H1 (cell line): ENCODE results near the gene DSG4. TPM values are rescaled to one million over a fixed set of nuclear protein-coding genes. Genes with fewer than 3 reads are reported as not detected.
A peak's percentile ranks its signal among the peaks of the same experiment; 100 is the strongest.

Experiments
- CTCF ChIA-PET: fragments of 300-600 bp; sonication (Branson Sonifier 250); formaldehyde crosslinking; loops from one replicate; lab custom pipeline; 2021; ENCODE audit not compliant: partially characterized antibody; lab: Charles Lee
- POLR2A ChIA-PET: fragments of 300-600 bp; sonication (Branson Sonifier 250); formaldehyde crosslinking; loops from one replicate; lab custom pipeline; 2021; ENCODE audit warnings: inconsistent platforms; ENCODE audit not compliant: partially characterized antibody; lab: Charles Lee
- DNase-seq, 2 experiments: peaks; one replicate each; pipeline versions ENCODE4 v3.0.0 to v3.0.0-alpha.2; 2010 to 2022; ENCODE audit warnings: low spot score in 2 of 2, low read depth in 1 of 2, mixed read lengths in 1 of 2
- FAIRE-seq: peaks from 2 replicates; lab custom pipeline; 2011; peaks lifted over from hg19 to GRCh38; lab: Jason Lieb, UNC
- H2AFZ ChIP-seq: 2 replicates; pipeline ENCODE4 v1.8.1; 2012; ENCODE audit warnings: low read length, inconsistent platforms
- H2AK5ac ChIP-seq: 2 replicates; pipeline ENCODE4 v1.6.1; 2013; ENCODE audit warnings: low read depth, low read length
- H2BK120ac ChIP-seq: replicated peaks from 2 replicates; pipeline ENCODE3; 2013; ENCODE audit warnings: low read depth, low read length, inconsistent platforms
- H2BK12ac ChIP-seq: 2 replicates; pipeline ENCODE4 v1.6.1; 2013; ENCODE audit warnings: low read depth, low read length
- H2BK15ac ChIP-seq: 2 replicates; pipeline ENCODE4 v1.6.1; 2013; ENCODE audit warnings: low read length
- H2BK20ac ChIP-seq: 2 replicates; pipeline ENCODE4 v1.6.1; 2013; ENCODE audit warnings: low read length
- H2BK5ac ChIP-seq: 2 replicates; pipeline ENCODE4 v1.6.1; 2013; ENCODE audit warnings: low read depth, low read length
- H3K14ac ChIP-seq: 2 replicates; pipeline ENCODE4 v1.6.1; 2013; ENCODE audit warnings: inconsistent platforms; ENCODE audit not compliant: insufficient read length
- H3K18ac ChIP-seq: 2 replicates; pipeline ENCODE4 v1.6.1; 2013; ENCODE audit warnings: low read length; ENCODE audit errors: extremely low read depth
- H3K23ac ChIP-seq: 2 replicates; pipeline ENCODE4 v1.6.1; 2013; ENCODE audit warnings: inconsistent platforms; ENCODE audit not compliant: insufficient read length
- H3K23me2 ChIP-seq: 2 replicates; pipeline ENCODE4 v1.6.1; 2013; ENCODE audit warnings: low read depth, low read length
- H3K27ac ChIP-seq: 2 replicates; pipeline ENCODE4 v1.6.1; 2011; ENCODE audit warnings: low read depth, low read length, inconsistent platforms
- H3K27me3 ChIP-seq, 4 experiments: replicated peaks in 1 of 4; 1 replicate in 1 of 4; 2 replicates in 3 of 4; pipeline versions ENCODE4 v1.6.1 to v1.8.1; 2011 to 2013; ENCODE audit warnings: low read length in 3 of 4, mild to moderate bottlenecking in 3 of 4, inconsistent platforms in 2 of 4, mixed read lengths in 2 of 4, moderate library complexity in 1 of 4; ENCODE audit not compliant: control insufficient read depth in 3 of 4, insufficient read depth in 3 of 4; ENCODE audit errors: extremely low read depth in 1 of 4
- H3K36me3 ChIP-seq, 4 experiments: 2 replicates each; pipeline versions ENCODE4 v1.6.1 to v1.8.1; 2011 to 2013; ENCODE audit warnings: mild to moderate bottlenecking in 4 of 4, low read length in 3 of 4, moderate library complexity in 2 of 4, control low read depth in 1 of 4, inconsistent platforms in 1 of 4; ENCODE audit not compliant: insufficient read depth in 4 of 4, control insufficient read depth in 2 of 4
- H3K4ac ChIP-seq: replicated peaks from 2 replicates; pipeline ENCODE3; 2013; ENCODE audit warnings: low read length, low read depth, mixed read lengths, inconsistent platforms; ENCODE audit not compliant: insufficient read length
- H3K4me1 ChIP-seq, 4 experiments: replicated peaks in 1 of 4; 1 replicate in 1 of 4; 2 replicates in 3 of 4; pipeline versions ENCODE4 v1.6.1 to v1.8.1; 2011 to 2013; ENCODE audit warnings: low read length in 3 of 4, inconsistent platforms in 2 of 4, mixed read lengths in 1 of 4; ENCODE audit not compliant: insufficient read depth in 4 of 4, control insufficient read depth in 3 of 4
- H3K4me2 ChIP-seq, 2 experiments: 2 replicates each; pipeline versions ENCODE4 v1.6.1 to v1.8.1; 2011 to 2013; ENCODE audit warnings: low read depth in 2 of 2, low read length in 2 of 2, control low read depth in 1 of 2, inconsistent platforms in 1 of 2, mild to moderate bottlenecking in 1 of 2; ENCODE audit not compliant: insufficient read depth in 1 of 2
- H3K4me3 ChIP-seq, 4 experiments: fragments of 200-600, 300-600 bp in 1 of 4; sonication (generic), shearing (Covaris generic), sonication (Bioruptor Twin) in 1 of 4; 2 replicates each; pipeline versions ENCODE4 v1.5.1 to v1.8.1; 2011 to 2016; ENCODE audit warnings: low read length in 4 of 4, low read depth in 3 of 4, control low read depth in 2 of 4, inconsistent platforms in 2 of 4, mild to moderate bottlenecking in 2 of 4, mixed read lengths in 1 of 4, moderate library complexity in 1 of 4; ENCODE audit not compliant: insufficient read depth in 2 of 4; ENCODE audit errors: extremely low read depth in 1 of 4
- H3K56ac ChIP-seq: replicated peaks from 2 replicates; pipeline ENCODE3; 2013; ENCODE audit warnings: low read depth, mild to moderate bottlenecking, mixed read lengths, low read length, inconsistent platforms; ENCODE audit not compliant: insufficient read length
- H3K79me1 ChIP-seq: 2 replicates; pipeline ENCODE4 v1.6.1; 2013; ENCODE audit warnings: low read depth, low read length, control low read depth
- H3K79me2 ChIP-seq, 2 experiments: 2 replicates each; pipeline versions ENCODE4 v1.6.1 to v1.8.1; 2012 to 2013; ENCODE audit warnings: low read length in 2 of 2, mild to moderate bottlenecking in 2 of 2, inconsistent platforms in 1 of 2; ENCODE audit not compliant: insufficient read depth in 2 of 2, control insufficient read depth in 1 of 2
- H3K9ac ChIP-seq, 4 experiments: replicated peaks in 1 of 4; 1 replicate in 1 of 4; 2 replicates in 3 of 4; pipeline versions ENCODE4 v1.6.1 to v1.8.1; 2011 to 2013; ENCODE audit warnings: low read depth in 3 of 4, low read length in 3 of 4, control low read depth in 2 of 4, mild to moderate bottlenecking in 2 of 4, moderate library complexity in 2 of 4, inconsistent platforms in 1 of 4; ENCODE audit errors: extremely low read depth in 1 of 4
- H3K9me3 ChIP-seq, 2 experiments: 2 replicates each; pipeline versions ENCODE4 v1.6.1 to v1.8.1; 2012 to 2013; ENCODE audit warnings: mild to moderate bottlenecking in 2 of 2, moderate library complexity in 2 of 2, control low read depth in 1 of 2, inconsistent platforms in 1 of 2, low read depth in 1 of 2, low read length in 1 of 2, mixed read lengths in 1 of 2; ENCODE audit not compliant: insufficient read depth in 2 of 2
- H4K20me1 ChIP-seq, 2 experiments: replicated peaks in 1 of 2; 2 replicates each; pipeline versions ENCODE3 to v1.8.1; 2011 to 2013; ENCODE audit warnings: inconsistent platforms in 2 of 2, low read length in 2 of 2, mild to moderate bottlenecking in 1 of 2; ENCODE audit not compliant: insufficient read depth in 2 of 2, control insufficient read depth in 1 of 2
- H4K5ac ChIP-seq: 2 replicates; pipeline ENCODE4 v1.6.1; 2013; ENCODE audit warnings: low read length, low read depth, mixed read lengths, inconsistent platforms; ENCODE audit not compliant: insufficient read length
- H4K8ac ChIP-seq: 2 replicates; pipeline ENCODE4 v1.8.0; 2013; ENCODE audit warnings: mild to moderate bottlenecking, moderate library complexity, low read length, inconsistent platforms; ENCODE audit not compliant: insufficient read depth; ENCODE audit errors: extremely low read depth
- H4K91ac ChIP-seq: replicated peaks from 2 replicates; pipeline ENCODE3; 2013; ENCODE audit warnings: low read length, mixed read lengths, inconsistent platforms; ENCODE audit not compliant: insufficient read length
- ASH2L ChIP-seq: fragments of 200-600, 300-600 bp; sonication (generic); IDR thresholded peaks from one replicate; pipeline ENCODE4 v1.7.1; 2017; ENCODE audit warnings: low read length
- BCL11A ChIP-seq, 2 experiments: IDR thresholded peaks; one replicate each; pipeline ENCODE4 v1.6.1; 2011; ENCODE audit warnings: low read depth in 2 of 2, low read length in 2 of 2, mild to moderate bottlenecking in 2 of 2
- CEBPB ChIP-seq: IDR thresholded peaks from 2 replicates; pipeline ENCODE4 v1.6.1; 2012; ENCODE audit warnings: low read depth, low read length
- CREB1 ChIP-seq: IDR thresholded peaks from 2 replicates; pipeline ENCODE4 v1.6.1; 2012; ENCODE audit warnings: inconsistent platforms
- CTCF ChIP-seq, 3 experiments: IDR thresholded peaks; 1 replicate in 2 of 3; 2 replicates in 1 of 3; pipeline versions ENCODE4 v1.5.1 to v1.6.1; 2011; ENCODE audit warnings: low read length in 3 of 3, mild to moderate bottlenecking in 3 of 3, inconsistent platforms in 2 of 3, low read depth in 1 of 3, moderate library complexity in 1 of 3; ENCODE audit not compliant: insufficient read depth in 1 of 3; ENCODE audit errors: control extremely low read depth in 1 of 3
- FOSL1 ChIP-seq: IDR thresholded peaks from 2 replicates; pipeline ENCODE4 v1.6.1; 2011; ENCODE audit warnings: mild to moderate bottlenecking, low read depth, low read length, moderate library complexity; ENCODE audit not compliant: insufficient read depth
- GTF2F1 ChIP-seq: IDR thresholded peaks from 2 replicates; pipeline ENCODE4 v1.6.1; 2012; ENCODE audit warnings: low read depth, low read length, improper control_type of control experiment, borderline replicate concordance
- RNF2 ChIP-seq: fragments of 200-900, 300-1000 bp; sonication (generic); IDR thresholded peaks from 2 replicates; pipeline ENCODE4 v1.7.1; 2016; ENCODE audit warnings: borderline replicate concordance, low read depth, mild to moderate bottlenecking, antibody characterized with exemption, low read length; ENCODE audit not compliant: poor library complexity, severe bottlenecking; ENCODE audit errors: missing control alignments
- SIN3A ChIP-seq, 2 experiments: IDR thresholded peaks in 1 of 2; conservative IDR thresholded peaks in 1 of 2; 2 replicates each; pipeline ENCODE4 v1.6.1; 2011 to 2012; ENCODE audit warnings: low read length in 2 of 2, improper control_type of control experiment in 1 of 2, low read depth in 1 of 2, mild to moderate bottlenecking in 1 of 2
- SIRT6 ChIP-seq: IDR thresholded peaks from one replicate; pipeline ENCODE4 v1.7.1; 2012; ENCODE audit warnings: low read length, inconsistent platforms
- TCF12 ChIP-seq: IDR thresholded peaks from 2 replicates; pipeline ENCODE4 v1.6.1; 2011; ENCODE audit warnings: low read depth, mild to moderate bottlenecking, low read length
- WGBS, 2 experiments: shearing (Covaris generic) in 1 of 2; methylation state at CpG; one replicate each; pipeline versions ENCODE4 v1.1.6 to v1.1.7; 2013 to 2015; ENCODE audit warnings: low lambda C conversion rate in 2 of 2, mixed read lengths in 2 of 2, inconsistent platforms in 1 of 2, low coverage in 1 of 2, missing lambda C conversion rate in 1 of 2; ENCODE audit not compliant: insufficient replicate concordance in 2 of 2, insufficient coverage in 1 of 2, insufficient read length in 1 of 2; ENCODE audit errors: extremely low coverage in 1 of 2, missing lambda C conversion rate in 1 of 2; 5-methylcytosine and 5-hydroxymethylcytosine counted together
- polyA plus RNA-seq, 7 experiments: library from polyadenylated mRNA; depleted of rRNA in 3 of 7; stranded (reverse) in 5 of 7; unstranded in 2 of 7; fragments of >200 nt in 5 of 7; fragments of 200-250 nt in 2 of 7; gene quantifications; 1 replicate in 5 of 7; 2 replicates in 1 of 7; 4 replicates in 1 of 7; pipeline versions ENCODE4 v1.2.1 to v1.2.3, GENCODE V29; 2011 to 2013; ENCODE audit warnings: missing spikeins in 2 of 7, mixed read lengths in 2 of 7
- total RNA-seq: library from RNA; stranded (reverse); fragmentation: NEBNext Ultra II Directional; extraction: Animal tissue kit (Norgen Biotek cat#: 25700); gene quantifications from 2 replicates; pipeline ENCODE4 v1.2.1, GENCODE V29; 2021

DSG4 gene
- total and polyA plus RNA-seq, 2 of the 8 experiments (the other 6 are each of a cell fraction or from before 2014, with no cell fraction given), result not detected

- H2BK12ac ChIP-seq, result no peak overlapping the region
- H3K79me1 ChIP-seq, result no peaks in the 10 kb centered on the region
- POLR2A ChIA-PET, result no interaction called here
- H3K27me3 ChIP-seq, result no peaks in the 10 kb centered on the region
- H3K14ac ChIP-seq, result no peak overlapping the region
- H3K18ac ChIP-seq, result no peak overlapping the region
- no peak overlapping the region for H3K9ac ChIP-seq
- no peak overlapping the region for H3K4me3 ChIP-seq
- WGBS, 2 experiments, result 100% methylated on average over 3 of the region's 3 CpGs; no CpG with 5 or more reads in 1 of the 2 experiments
- H3K36me3 ChIP-seq, result no peaks in the 10 kb centered on the region
- no peak overlapping the region for H3K27ac ChIP-seq
- H4K91ac ChIP-seq, result no peak overlapping the region
- no peaks in the 10 kb centered on the region for H3K79me2 ChIP-seq
- no peak overlapping the region for H4K5ac ChIP-seq
- H3K23me2 ChIP-seq, result no peaks in the 10 kb centered on the region
- no peak for FAIRE-seq
- no peak overlapping the region for H3K4ac ChIP-seq
- no peaks in the 10 kb centered on the region for H3K9me3 ChIP-seq
- H2AK5ac ChIP-seq, result no peak overlapping the region
- peak overlapping the region; percentile 82 for H2AFZ ChIP-seq
- no peak overlapping the region for H2BK15ac ChIP-seq
- no peak for DNase-seq
- no peaks in the 10 kb centered on the region for H4K20me1 ChIP-seq
- no peak for TF ChIP-seq FOSL1
- no peak for TF ChIP-seq BCL11A (IDR thresholded peaks at IDR 0.05; ENCODE audit: low read depth in 2 of 2, low read length in 2 of 2)
- no peak for TF ChIP-seq CEBPB
- no peak for TF ChIP-seq SIN3A (conservative IDR thresholded peaks at IDR 0.05 in 1 of 2, IDR thresholded peaks at IDR 0.05 in 1 of 2; ENCODE audit: low read depth in 1 of 2, low read length in 2 of 2)
- TF ChIP-seq GTF2F1, result no peak
- no peak for TF ChIP-seq TCF12
- no peak for TF ChIP-seq RNF2
- no peak for TF ChIP-seq CREB1
- TF ChIP-seq SIRT6, result no peak
- no peak for TF ChIP-seq CTCF (IDR thresholded peaks at IDR 0.05; ENCODE audit: control extremely low read depth in 1 of 3, insufficient read depth in 1 of 3, low read depth in 1 of 3, low read length in 3 of 3)
- no peak for TF ChIP-seq ASH2L
- H2BK120ac ChIP-seq, result no peak overlapping the region
- H2BK20ac ChIP-seq, result no peak overlapping the region
- CTCF ChIA-PET, result no interaction called here
- H3K23ac ChIP-seq, result no peak overlapping the region
- H4K8ac ChIP-seq, result no peak overlapping the region
- peaks cover 0 to under 1% (median 0%) of the 10 kb centered on the region in 4 experiments; a peak in 1 of 7 replicates for H3K4me1 ChIP-seq
- no peak overlapping the region for H3K4me2 ChIP-seq
- H3K56ac ChIP-seq, result no peak overlapping the region
- 0 out of 2 replicates have a peak overlapping the region, but pooled peaks have one; percentile 8 for H2BK5ac ChIP-seq
Measured at GRCh38 chr18:31393286-31393685, 16.7 kb downstream of the DSG4 start.
